ENCODE results near the gene VRTN. TPM values are rescaled to one million over a fixed set of nuclear protein-coding genes. Genes with fewer than 3 reads are reported as not detected.
A peak's percentile ranks its signal among the peaks of the same experiment; 100 is the strongest.

VRTN gene
- total RNA-seq, 1 experiment from 2014 or later: 104 TPM

DNA sequence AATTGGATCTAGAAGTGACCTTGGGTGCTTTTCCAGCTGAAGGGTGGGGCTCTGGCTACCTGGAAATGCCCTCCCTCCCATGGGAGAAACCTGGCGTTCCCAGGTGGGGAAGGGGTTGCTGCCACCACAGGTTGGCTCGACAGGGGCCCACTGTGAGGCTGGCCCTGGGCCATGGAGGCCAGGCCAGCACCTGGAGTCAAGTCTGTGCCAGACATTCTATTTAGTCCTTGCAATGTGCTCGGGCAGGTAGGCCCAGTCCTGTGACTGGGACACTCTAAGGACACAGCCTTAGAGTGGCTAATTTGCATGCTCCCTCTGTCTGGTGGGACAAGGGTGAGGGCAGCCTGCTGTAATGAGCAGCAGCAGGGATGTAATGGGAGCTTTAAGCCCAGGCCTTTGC, 11.9 kb downstream of the VRTN start:
- Histone ChIP-seq H3K4me1 (ENCODE audit: insufficient read depth, low read length) (peaks cover 3% of the 10 kb centered on the region; the same call in 1 of the 2 replicates), H3K56ac (ENCODE audit: insufficient read length, low read depth, low read length) (no peak overlapping the region), H4K8ac (replicated peaks; ENCODE audit: insufficient read length, low read depth, low read length) (no peak overlapping the region), H2BK15ac (ENCODE audit: low read depth, low read length) (no peak overlapping the region), H4K5ac (ENCODE audit: insufficient read length, low read depth, low read length) (no peak overlapping the region), H3K9ac (ENCODE audit: extremely low read depth, insufficient read length, low read length) (no peak overlapping the region), H2BK12ac (ENCODE audit: insufficient read length, low read depth, low read length) (no peak overlapping the region), H2BK5ac (ENCODE audit: insufficient read length, low read length) (no peak overlapping the region), H3K79me1 (ENCODE audit: insufficient read depth, low read depth, low read length, poor library complexity, severe bottlenecking) (peaks cover 3% of the 10 kb centered on the region), H2AFZ (ENCODE audit: low read length) (no peak overlapping the region), H3K14ac (ENCODE audit: insufficient read depth, low read length) (no peak overlapping the region; the same call in 1 of the 2 replicates), H3K4me2 (ENCODE audit: insufficient read depth, insufficient read length, low read length) (no peak overlapping the region), H2BK120ac (ENCODE audit: low read depth, low read length, poor library complexity, severe bottlenecking) (no peak overlapping the region), H3K4ac (ENCODE audit: low read depth, low read length) (no peak overlapping the region), H3K79me2 (ENCODE audit: insufficient read depth, low read length) (peaks cover 29% of the 10 kb centered on the region; the same call in 1 of the 2 replicates), H4K91ac (ENCODE audit: insufficient read length, low read depth, low read length) (no peak overlapping the region), H2AK5ac (ENCODE audit: insufficient read length, low read length) (no peak overlapping the region), H3T11ph (ENCODE audit: low read length) (no peak overlapping the region), H3K23me2 (ENCODE audit: insufficient read length, low read depth, low read length, poor library complexity, severe bottlenecking) (no peaks in the 10 kb centered on the region), H3K27me3 (ENCODE audit: insufficient read depth, low read length) (no peaks in the 10 kb centered on the region), H2BK20ac (ENCODE audit: low read depth, low read length, poor library complexity, severe bottlenecking) (no peak overlapping the region), H3K18ac (ENCODE audit: insufficient read length, low read depth, low read length) (no peak overlapping the region), H3K23ac (ENCODE audit: insufficient read length, low read depth, low read length) (no peak overlapping the region), H3K27ac (ENCODE audit: insufficient read length, low read depth, low read length) (no peak overlapping the region), H3K9me3 (ENCODE audit: control insufficient read depth, low read depth, low read length) (no peaks in the 10 kb centered on the region), H4K20me1 (ENCODE audit: control insufficient read depth, insufficient read depth, insufficient read length) (no peaks in the 10 kb centered on the region)
- no peak overlapping the region for H3K4me3 Mint-ChIP-seq
- peak overlapping the region; percentile 39 to 94 (median 77); a peak in 5 of 7 replicates for H3K27ac Mint-ChIP-seq
- H3K9me3 Mint-ChIP-seq: no peaks in the 10 kb centered on the region
- H3K4me1 Mint-ChIP-seq: peaks cover 47 to 58% of the 10 kb centered on the region in 2 experiments
- WGBS (ENCODE audit: extremely low coverage, insufficient read length, low lambda C conversion rate): no CpG with 5 or more reads among the region's 3 CpGs
- no peak for DNase-seq
- no peaks in the 10 kb centered on the region for H3K27me3 Mint-ChIP-seq (ENCODE audit: low read depth)
- peaks cover 32 to 63% (median 44%) of the 10 kb centered on the region in 3 experiments for H3K36me3 Mint-ChIP-seq (ENCODE audit: insufficient read depth in 1 of 3, low read depth in 3 of 3)
- TF ChIP-seq, protein P1, sequence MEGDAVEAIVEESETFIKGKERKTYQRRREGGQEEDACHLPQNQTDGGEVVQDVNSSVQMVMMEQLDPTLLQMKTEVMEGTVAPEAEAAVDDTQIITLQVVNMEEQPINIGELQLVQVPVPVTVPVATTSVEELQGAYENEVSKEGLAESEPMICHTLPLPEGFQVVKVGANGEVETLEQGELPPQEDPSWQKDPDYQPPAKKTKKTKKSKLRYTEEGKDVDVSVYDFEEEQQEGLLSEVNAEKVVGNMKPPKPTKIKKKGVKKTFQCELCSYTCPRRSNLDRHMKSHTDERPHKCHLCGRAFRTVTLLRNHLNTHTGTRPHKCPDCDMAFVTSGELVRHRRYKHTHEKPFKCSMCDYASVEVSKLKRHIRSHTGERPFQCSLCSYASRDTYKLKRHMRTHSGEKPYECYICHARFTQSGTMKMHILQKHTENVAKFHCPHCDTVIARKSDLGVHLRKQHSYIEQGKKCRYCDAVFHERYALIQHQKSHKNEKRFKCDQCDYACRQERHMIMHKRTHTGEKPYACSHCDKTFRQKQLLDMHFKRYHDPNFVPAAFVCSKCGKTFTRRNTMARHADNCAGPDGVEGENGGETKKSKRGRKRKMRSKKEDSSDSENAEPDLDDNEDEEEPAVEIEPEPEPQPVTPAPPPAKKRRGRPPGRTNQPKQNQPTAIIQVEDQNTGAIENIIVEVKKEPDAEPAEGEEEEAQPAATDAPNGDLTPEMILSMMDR (conservative IDR thresholded peaks at IDR 0.05): no peak
